H1 (cell line): ENCODE data around the gene CLTCL1. TPM values are rescaled to one million over a fixed set of nuclear protein-coding genes. Genes with fewer than 3 reads are reported as not detected.

Experiments
- ASH2L ChIP-seq: fragments of 200-600, 300-600 bp; sonication (generic); IDR thresholded peaks from one replicate; pipeline ENCODE4 v1.7.1; 2017; ENCODE audit warnings: low read length
- KDM5A ChIP-seq: fragments of 200-600 bp; IDR thresholded peaks from 2 replicates; pipeline ENCODE4 v1.7.1; 2012; ENCODE audit warnings: mild to moderate bottlenecking, low read length, inconsistent platforms, mixed read lengths
- polyA plus RNA-seq, 7 experiments: library from polyadenylated mRNA; depleted of rRNA in 3 of 7; stranded (reverse) in 5 of 7; unstranded in 2 of 7; fragments of >200 nt in 5 of 7; fragments of 200-250 nt in 2 of 7; gene quantifications; 1 replicate in 5 of 7; 2 replicates in 1 of 7; 4 replicates in 1 of 7; pipeline versions ENCODE4 v1.2.1 to v1.2.3, GENCODE V29; 2011 to 2013; ENCODE audit warnings: missing spikeins in 2 of 7, mixed read lengths in 2 of 7
- total RNA-seq: library from RNA; stranded (reverse); fragmentation: NEBNext Ultra II Directional; extraction: Animal tissue kit (Norgen Biotek cat#: 25700); gene quantifications from 2 replicates; pipeline ENCODE4 v1.2.1, GENCODE V29; 2021
- TF ChIP-seq, protein P1 (sequence below): fragments of 300-600 bp; sonication (generic); IDR thresholded peaks from 2 replicates; pipeline ENCODE4 v1.7.1; 2012; ENCODE audit warnings: low read length, moderate library complexity, mild to moderate bottlenecking, inconsistent platforms; ENCODE audit not compliant: insufficient replicate concordance

Gene CLTCL1
- total and polyA plus RNA-seq, 2 of the 8 experiments (the other 6 are each of a cell fraction or from before 2014, with no cell fraction given), result 12.4 to 17.0 TPM

DNA sequence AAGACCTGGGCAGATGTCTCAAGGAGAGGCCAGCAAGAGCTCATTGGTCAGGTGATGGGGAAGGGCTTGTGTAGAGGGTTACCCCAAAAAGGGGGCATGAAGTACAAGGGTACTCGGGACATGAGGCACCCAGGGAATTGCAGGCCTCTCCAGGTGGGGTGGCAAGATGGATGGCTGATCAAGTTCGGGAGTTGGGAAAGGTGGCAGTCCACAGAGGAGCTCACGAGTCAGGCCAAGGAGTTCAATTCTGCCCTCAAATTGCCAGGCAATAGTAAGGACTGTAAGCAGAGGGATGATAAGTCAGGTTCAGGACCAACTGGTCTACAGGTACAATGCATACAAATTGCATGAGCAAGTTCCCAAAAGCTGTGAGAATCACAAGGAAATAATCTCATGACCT is 70.7 kb downstream of the CLTCL1 start (continued):
- TF ChIP-seq, protein P1, sequence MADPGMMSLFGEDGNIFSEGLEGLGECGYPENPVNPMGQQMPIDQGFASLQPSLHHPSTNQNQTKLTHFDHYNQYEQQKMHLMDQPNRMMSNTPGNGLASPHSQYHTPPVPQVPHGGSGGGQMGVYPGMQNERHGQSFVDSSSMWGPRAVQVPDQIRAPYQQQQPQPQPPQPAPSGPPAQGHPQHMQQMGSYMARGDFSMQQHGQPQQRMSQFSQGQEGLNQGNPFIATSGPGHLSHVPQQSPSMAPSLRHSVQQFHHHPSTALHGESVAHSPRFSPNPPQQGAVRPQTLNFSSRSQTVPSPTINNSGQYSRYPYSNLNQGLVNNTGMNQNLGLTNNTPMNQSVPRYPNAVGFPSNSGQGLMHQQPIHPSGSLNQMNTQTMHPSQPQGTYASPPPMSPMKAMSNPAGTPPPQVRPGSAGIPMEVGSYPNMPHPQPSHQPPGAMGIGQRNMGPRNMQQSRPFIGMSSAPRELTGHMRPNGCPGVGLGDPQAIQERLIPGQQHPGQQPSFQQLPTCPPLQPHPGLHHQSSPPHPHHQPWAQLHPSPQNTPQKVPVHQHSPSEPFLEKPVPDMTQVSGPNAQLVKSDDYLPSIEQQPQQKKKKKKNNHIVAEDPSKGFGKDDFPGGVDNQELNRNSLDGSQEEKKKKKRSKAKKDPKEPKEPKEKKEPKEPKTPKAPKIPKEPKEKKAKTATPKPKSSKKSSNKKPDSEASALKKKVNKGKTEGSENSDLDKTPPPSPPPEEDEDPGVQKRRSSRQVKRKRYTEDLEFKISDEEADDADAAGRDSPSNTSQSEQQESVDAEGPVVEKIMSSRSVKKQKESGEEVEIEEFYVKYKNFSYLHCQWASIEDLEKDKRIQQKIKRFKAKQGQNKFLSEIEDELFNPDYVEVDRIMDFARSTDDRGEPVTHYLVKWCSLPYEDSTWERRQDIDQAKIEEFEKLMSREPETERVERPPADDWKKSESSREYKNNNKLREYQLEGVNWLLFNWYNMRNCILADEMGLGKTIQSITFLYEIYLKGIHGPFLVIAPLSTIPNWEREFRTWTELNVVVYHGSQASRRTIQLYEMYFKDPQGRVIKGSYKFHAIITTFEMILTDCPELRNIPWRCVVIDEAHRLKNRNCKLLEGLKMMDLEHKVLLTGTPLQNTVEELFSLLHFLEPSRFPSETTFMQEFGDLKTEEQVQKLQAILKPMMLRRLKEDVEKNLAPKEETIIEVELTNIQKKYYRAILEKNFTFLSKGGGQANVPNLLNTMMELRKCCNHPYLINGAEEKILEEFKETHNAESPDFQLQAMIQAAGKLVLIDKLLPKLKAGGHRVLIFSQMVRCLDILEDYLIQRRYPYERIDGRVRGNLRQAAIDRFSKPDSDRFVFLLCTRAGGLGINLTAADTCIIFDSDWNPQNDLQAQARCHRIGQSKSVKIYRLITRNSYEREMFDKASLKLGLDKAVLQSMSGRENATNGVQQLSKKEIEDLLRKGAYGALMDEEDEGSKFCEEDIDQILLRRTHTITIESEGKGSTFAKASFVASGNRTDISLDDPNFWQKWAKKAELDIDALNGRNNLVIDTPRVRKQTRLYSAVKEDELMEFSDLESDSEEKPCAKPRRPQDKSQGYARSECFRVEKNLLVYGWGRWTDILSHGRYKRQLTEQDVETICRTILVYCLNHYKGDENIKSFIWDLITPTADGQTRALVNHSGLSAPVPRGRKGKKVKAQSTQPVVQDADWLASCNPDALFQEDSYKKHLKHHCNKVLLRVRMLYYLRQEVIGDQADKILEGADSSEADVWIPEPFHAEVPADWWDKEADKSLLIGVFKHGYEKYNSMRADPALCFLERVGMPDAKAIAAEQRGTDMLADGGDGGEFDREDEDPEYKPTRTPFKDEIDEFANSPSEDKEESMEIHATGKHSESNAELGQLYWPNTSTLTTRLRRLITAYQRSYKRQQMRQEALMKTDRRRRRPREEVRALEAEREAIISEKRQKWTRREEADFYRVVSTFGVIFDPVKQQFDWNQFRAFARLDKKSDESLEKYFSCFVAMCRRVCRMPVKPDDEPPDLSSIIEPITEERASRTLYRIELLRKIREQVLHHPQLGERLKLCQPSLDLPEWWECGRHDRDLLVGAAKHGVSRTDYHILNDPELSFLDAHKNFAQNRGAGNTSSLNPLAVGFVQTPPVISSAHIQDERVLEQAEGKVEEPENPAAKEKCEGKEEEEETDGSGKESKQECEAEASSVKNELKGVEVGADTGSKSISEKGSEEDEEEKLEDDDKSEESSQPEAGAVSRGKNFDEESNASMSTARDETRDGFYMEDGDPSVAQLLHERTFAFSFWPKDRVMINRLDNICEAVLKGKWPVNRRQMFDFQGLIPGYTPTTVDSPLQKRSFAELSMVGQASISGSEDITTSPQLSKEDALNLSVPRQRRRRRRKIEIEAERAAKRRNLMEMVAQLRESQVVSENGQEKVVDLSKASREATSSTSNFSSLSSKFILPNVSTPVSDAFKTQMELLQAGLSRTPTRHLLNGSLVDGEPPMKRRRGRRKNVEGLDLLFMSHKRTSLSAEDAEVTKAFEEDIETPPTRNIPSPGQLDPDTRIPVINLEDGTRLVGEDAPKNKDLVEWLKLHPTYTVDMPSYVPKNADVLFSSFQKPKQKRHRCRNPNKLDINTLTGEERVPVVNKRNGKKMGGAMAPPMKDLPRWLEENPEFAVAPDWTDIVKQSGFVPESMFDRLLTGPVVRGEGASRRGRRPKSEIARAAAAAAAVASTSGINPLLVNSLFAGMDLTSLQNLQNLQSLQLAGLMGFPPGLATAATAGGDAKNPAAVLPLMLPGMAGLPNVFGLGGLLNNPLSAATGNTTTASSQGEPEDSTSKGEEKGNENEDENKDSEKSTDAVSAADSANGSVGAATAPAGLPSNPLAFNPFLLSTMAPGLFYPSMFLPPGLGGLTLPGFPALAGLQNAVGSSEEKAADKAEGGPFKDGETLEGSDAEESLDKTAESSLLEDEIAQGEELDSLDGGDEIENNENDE, result no peak
- no peak for TF ChIP-seq ASH2L
- TF ChIP-seq KDM5A, result no peak
